ENCODE results near the gene GANAB. TPM values are rescaled to one million over a fixed set of nuclear protein-coding genes. Genes with fewer than 3 reads are reported as not detected.
A peak's percentile ranks its signal among the peaks of the same experiment; 100 is the strongest.

The GANAB gene
- total and polyA plus RNA-seq, 2 of the 13 experiments (the other 11 are each of a cell fraction or from before 2014, with no cell fraction given), result 99.5 to 234 TPM

DNA sequence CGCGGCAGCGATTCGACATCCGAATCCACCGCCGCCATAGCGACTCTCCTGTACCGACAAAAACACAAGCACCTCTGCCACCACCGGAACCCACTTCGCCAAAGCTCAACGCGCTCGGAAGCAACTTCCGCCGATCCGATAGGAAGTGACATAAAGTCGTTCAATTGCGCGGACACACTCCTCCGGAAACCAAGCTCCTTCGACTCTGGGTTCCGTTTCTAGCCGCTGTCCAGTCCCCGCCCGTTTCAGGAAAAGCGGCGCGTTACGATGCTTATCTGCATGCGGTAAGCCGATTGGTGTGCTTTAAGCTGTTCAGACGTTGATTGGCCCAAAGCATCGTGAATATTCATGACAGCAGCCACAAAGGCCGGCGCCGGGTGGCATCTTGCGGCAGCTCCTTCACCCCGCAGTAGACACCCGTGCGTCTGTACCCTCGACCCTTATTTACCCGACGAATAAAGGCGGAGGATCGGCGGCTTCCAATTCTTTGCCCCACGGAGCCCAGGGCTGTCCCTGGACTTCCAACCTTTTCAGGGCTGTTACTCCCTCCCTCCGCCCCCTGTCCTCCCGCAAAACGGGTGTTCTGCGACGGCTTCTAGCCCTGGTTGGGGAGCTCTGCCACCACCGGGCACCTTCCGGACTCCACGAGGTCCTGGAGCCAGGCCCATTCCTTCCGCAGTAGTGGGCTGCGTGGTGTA, 54.8 kb downstream of the GANAB start, which contains the start of gene TUT1 (continued):
- TF ChIP-seq MAF1 (CRISPR knock-in tag; IDR thresholded peaks at IDR 0.05; ENCODE audit: borderline replicate concordance) (peak; percentile 2; the same call in 1 of the 2 replicates), IRX3 (CRISPR knock-in tag; IDR thresholded peaks at IDR 0.05; ENCODE audit: borderline replicate concordance, low read depth) (peak; percentile 64; the same call in 1 of the 2 replicates), ZNF577 (CRISPR knock-in tag; IDR thresholded peaks at IDR 0.05; ENCODE audit: borderline replicate concordance, low read depth) (no peak), ZNF205 (CRISPR knock-in tag; IDR thresholded peaks at IDR 0.05) (peak; percentile 73; the same call in 1 of the 2 replicates), ZNF841 (CRISPR knock-in tag; IDR thresholded peaks at IDR 0.05; ENCODE audit: borderline replicate concordance) (0 out of 2 replicates have a peak, but pooled peaks have one; percentile 51), MAZ (IDR thresholded peaks at IDR 0.05; ENCODE audit: borderline replicate concordance, low read depth, low read length) (peak; percentile 74; the same call in 1 of the 2 replicates), MAZ (CRISPR knock-in tag; IDR thresholded peaks at IDR 0.05; ENCODE audit: low read depth) (peak; percentile 87), ZNF737 (CRISPR knock-in tag; IDR thresholded peaks at IDR 0.05; ENCODE audit: borderline replicate concordance) (no peak), ZNF136 (CRISPR knock-in tag; IDR thresholded peaks at IDR 0.05; ENCODE audit: low read depth) (no peak), DPF2 (CRISPR knock-in tag; IDR thresholded peaks at IDR 0.05; ENCODE audit: borderline replicate concordance, low read depth) (no peak), DNMT1 (CRISPR knock-in tag; IDR thresholded peaks at IDR 0.05) (0 out of 2 replicates have a peak, but pooled peaks have one; percentile 57), ELF3 (CRISPR knock-in tag; IDR thresholded peaks at IDR 0.05) (peak; percentile 93), ETV5 (CRISPR knock-in tag; IDR thresholded peaks at IDR 0.05; ENCODE audit: borderline replicate concordance) (peak; percentile 94), ATF7 (IDR thresholded peaks at IDR 0.05) (peak; percentile 34), ATF7 (CRISPR knock-in tag; IDR thresholded peaks at IDR 0.05) (peak; percentile 90), DNMT3B (CRISPR knock-in tag; conservative IDR thresholded peaks at IDR 0.05) (no peak; the same call in 1 of the 2 replicates), PHF5A (CRISPR knock-in tag; IDR thresholded peaks at IDR 0.05; ENCODE audit: low read depth, unreplicated experiment) (peak; percentile 95), PPARG (CRISPR knock-in tag; conservative IDR thresholded peaks at IDR 0.05) (peak; percentile 69)
- TF ChIP-seq, protein P1, sequence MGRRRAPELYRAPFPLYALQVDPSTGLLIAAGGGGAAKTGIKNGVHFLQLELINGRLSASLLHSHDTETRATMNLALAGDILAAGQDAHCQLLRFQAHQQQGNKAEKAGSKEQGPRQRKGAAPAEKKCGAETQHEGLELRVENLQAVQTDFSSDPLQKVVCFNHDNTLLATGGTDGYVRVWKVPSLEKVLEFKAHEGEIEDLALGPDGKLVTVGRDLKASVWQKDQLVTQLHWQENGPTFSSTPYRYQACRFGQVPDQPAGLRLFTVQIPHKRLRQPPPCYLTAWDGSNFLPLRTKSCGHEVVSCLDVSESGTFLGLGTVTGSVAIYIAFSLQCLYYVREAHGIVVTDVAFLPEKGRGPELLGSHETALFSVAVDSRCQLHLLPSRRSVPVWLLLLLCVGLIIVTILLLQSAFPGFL (CRISPR knock-in tag; IDR thresholded peaks at IDR 0.05), result no peak
- TF ChIP-seq, protein P2, sequence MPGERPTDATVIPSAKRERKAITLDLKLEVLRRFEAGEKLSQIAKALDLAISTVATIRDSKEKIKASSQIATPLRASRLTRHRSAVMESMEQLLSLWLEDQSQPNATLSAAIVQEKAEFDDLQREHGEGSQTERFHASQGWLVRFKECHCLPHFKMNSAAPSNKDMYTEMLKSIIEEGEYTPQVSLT (CRISPR knock-in tag; IDR thresholded peaks at IDR 0.05; ENCODE audit: borderline replicate concordance, low read depth), result no peak
- TF ChIP-seq, protein P3, sequence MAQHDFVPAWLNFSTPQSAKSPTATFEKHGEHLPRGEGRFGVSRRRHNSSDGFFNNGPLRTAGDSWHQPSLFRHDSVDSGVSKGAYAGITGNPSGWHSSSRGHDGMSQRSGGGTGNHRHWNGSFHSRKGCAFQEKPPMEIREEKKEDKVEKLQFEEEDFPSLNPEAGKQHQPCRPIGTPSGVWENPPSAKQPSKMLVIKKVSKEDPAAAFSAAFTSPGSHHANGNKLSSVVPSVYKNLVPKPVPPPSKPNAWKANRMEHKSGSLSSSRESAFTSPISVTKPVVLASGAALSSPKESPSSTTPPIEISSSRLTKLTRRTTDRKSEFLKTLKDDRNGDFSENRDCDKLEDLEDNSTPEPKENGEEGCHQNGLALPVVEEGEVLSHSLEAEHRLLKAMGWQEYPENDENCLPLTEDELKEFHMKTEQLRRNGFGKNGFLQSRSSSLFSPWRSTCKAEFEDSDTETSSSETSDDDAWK (CRISPR knock-in tag; IDR thresholded peaks at IDR 0.05), result no peak
- TF ChIP-seq, protein P4, sequence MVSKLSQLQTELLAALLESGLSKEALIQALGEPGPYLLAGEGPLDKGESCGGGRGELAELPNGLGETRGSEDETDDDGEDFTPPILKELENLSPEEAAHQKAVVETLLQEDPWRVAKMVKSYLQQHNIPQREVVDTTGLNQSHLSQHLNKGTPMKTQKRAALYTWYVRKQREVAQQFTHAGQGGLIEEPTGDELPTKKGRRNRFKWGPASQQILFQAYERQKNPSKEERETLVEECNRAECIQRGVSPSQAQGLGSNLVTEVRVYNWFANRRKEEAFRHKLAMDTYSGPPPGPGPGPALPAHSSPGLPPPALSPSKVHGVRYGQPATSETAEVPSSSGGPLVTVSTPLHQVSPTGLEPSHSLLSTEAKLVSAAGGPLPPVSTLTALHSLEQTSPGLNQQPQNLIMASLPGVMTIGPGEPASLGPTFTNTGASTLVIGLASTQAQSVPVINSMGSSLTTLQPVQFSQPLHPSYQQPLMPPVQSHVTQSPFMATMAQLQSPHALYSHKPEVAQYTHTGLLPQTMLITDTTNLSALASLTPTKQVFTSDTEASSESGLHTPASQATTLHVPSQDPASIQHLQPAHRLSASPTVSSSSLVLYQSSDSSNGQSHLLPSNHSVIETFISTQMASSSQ (IDR thresholded peaks at IDR 0.05; ENCODE audit: low read depth), result no peak
- TF ChIP-seq, protein P4 (CRISPR knock-in tag; IDR thresholded peaks at IDR 0.05; ENCODE audit: borderline replicate concordance), result peak; percentile 86; the same call in 1 of the 2 replicates
